ENCODE measurements around the gene HEY2.
"Not testable (repeated sequence)": the region's sequence is repeated elsewhere in the genome, so short reads cannot be mapped to it uniquely, and the experiment has no call there.

The HEY2 gene

GRCh38 chr6:125776107-125776826, 26.8 kb downstream of the HEY2 start:
- not testable (repeated sequence) for H3K4me1 ChIP-seq (ENCODE audit: control insufficient read depth, insufficient read depth, low read length, unreplicated experiment); H3K79me2 ChIP-seq (ENCODE audit: control insufficient read depth, insufficient read depth, low read length, unreplicated experiment); H3K4me3 ChIP-seq (ENCODE audit: low read depth, low read length); H2AFZ ChIP-seq (ENCODE audit: low read length, unreplicated experiment); H3K27ac ChIP-seq (ENCODE audit: low read depth, low read length); H3K27me3 ChIP-seq (ENCODE audit: insufficient read depth, low read length); H3K36me3 ChIP-seq (ENCODE audit: insufficient read depth, low read length)

GRCh38 chr6:125779924-125780539, 30.6 kb downstream of the HEY2 start:
- Histone ChIP-seq H3K36me3 (ENCODE audit: insufficient read depth, low read length) (no peaks in the 10 kb centered on the region), H3K79me2 (ENCODE audit: control insufficient read depth, insufficient read depth, low read length, unreplicated experiment) (peaks cover 11% of the 10 kb centered on the region), H3K27me3 (ENCODE audit: insufficient read depth, low read length) (no peaks in the 10 kb centered on the region), H2AFZ (ENCODE audit: low read length, unreplicated experiment) (peak overlapping the region; percentile 83), H3K4me3 (ENCODE audit: low read depth, low read length) (peak overlapping the region; percentile 89), H3K4me1 (ENCODE audit: control insufficient read depth, insufficient read depth, low read length, unreplicated experiment) (peaks cover 23% of the 10 kb centered on the region), H3K27ac (ENCODE audit: low read depth, low read length) (peak overlapping the region; percentile 74)

GRCh38 chr6:125780540-125781313, 31.3 kb downstream of the HEY2 start:
- Histone ChIP-seq H3K36me3 (ENCODE audit: insufficient read depth, low read length) (no peaks in the 10 kb centered on the region), H3K4me3 (ENCODE audit: low read depth, low read length) (peak overlapping the region; percentile 89), H3K4me1 (ENCODE audit: control insufficient read depth, insufficient read depth, low read length, unreplicated experiment) (peaks cover 23% of the 10 kb centered on the region), H3K79me2 (ENCODE audit: control insufficient read depth, insufficient read depth, low read length, unreplicated experiment) (peaks cover 11% of the 10 kb centered on the region), H3K27me3 (ENCODE audit: insufficient read depth, low read length) (no peaks in the 10 kb centered on the region), H2AFZ (ENCODE audit: low read length, unreplicated experiment) (peak overlapping the region; percentile 83), H3K27ac (ENCODE audit: low read depth, low read length) (peak overlapping the region; percentile 74)

- no peaks in the 10 kb centered on the region for H3K36me3 ChIP-seq (ENCODE audit: insufficient read depth, low read length)
- H3K79me2 ChIP-seq (ENCODE audit: control insufficient read depth, insufficient read depth, low read length, unreplicated experiment), result peaks cover 11% of the 10 kb centered on the region
- H3K4me3 ChIP-seq (ENCODE audit: low read depth, low read length), result peak overlapping the region; percentile 89
- H3K27me3 ChIP-seq (ENCODE audit: insufficient read depth, low read length), result no peaks in the 10 kb centered on the region
- H3K27ac ChIP-seq (ENCODE audit: low read depth, low read length), result peak overlapping the region; percentile 74
- peak overlapping the region; percentile 83 for H2AFZ ChIP-seq (ENCODE audit: low read length, unreplicated experiment)
- peaks cover 23% of the 10 kb centered on the region for H3K4me1 ChIP-seq (ENCODE audit: control insufficient read depth, insufficient read depth, low read length, unreplicated experiment)
Measured at GRCh38 chr6:125781314-125781868, 32.0 kb downstream of the HEY2 start.

- Histone ChIP-seq H3K27me3 (ENCODE audit: insufficient read depth, low read length) (no peaks in the 10 kb centered on the region), H3K79me2 (ENCODE audit: control insufficient read depth, insufficient read depth, low read length, unreplicated experiment) (peaks cover 11% of the 10 kb centered on the region), H3K27ac (ENCODE audit: low read depth, low read length) (peak overlapping the region; percentile 81), H3K4me1 (ENCODE audit: control insufficient read depth, insufficient read depth, low read length, unreplicated experiment) (peaks cover 35% of the 10 kb centered on the region), H3K4me3 (ENCODE audit: low read depth, low read length) (peak overlapping the region; percentile 22; the same call in 1 of the 2 replicates), H3K36me3 (ENCODE audit: insufficient read depth, low read length) (no peaks in the 10 kb centered on the region), H2AFZ (ENCODE audit: low read length, unreplicated experiment) (no peak overlapping the region)
Measured at GRCh38 chr6:125784365-125784764, 34.9 kb downstream of the HEY2 start.

- H3K4me1 ChIP-seq (ENCODE audit: control insufficient read depth, insufficient read depth, low read length, unreplicated experiment), result peaks cover 48% of the 10 kb centered on the region
- no peak overlapping the region for H2AFZ ChIP-seq (ENCODE audit: low read length, unreplicated experiment)
- no peaks in the 10 kb centered on the region for H3K36me3 ChIP-seq (ENCODE audit: insufficient read depth, low read length)
- H3K4me3 ChIP-seq (ENCODE audit: low read depth, low read length), result no peak overlapping the region
- H3K27me3 ChIP-seq (ENCODE audit: insufficient read depth, low read length), result no peaks in the 10 kb centered on the region
- H3K27ac ChIP-seq (ENCODE audit: low read depth, low read length), result no peak overlapping the region
- H3K79me2 ChIP-seq (ENCODE audit: control insufficient read depth, insufficient read depth, low read length, unreplicated experiment), result peaks cover 23% of the 10 kb centered on the region
Measured at GRCh38 chr6:125787791-125788190, 38.4 kb downstream of the HEY2 start.

GRCh38 chr6:125789167-125789566, 39.7 kb downstream of the HEY2 start:
- Histone ChIP-seq H3K27ac (ENCODE audit: low read depth, low read length) (peak overlapping the region; percentile 87), H3K4me3 (ENCODE audit: low read depth, low read length) (peak overlapping the region; percentile 93), H3K27me3 (ENCODE audit: insufficient read depth, low read length) (no peaks in the 10 kb centered on the region), H3K4me1 (ENCODE audit: control insufficient read depth, insufficient read depth, low read length, unreplicated experiment) (peaks cover 47% of the 10 kb centered on the region), H3K36me3 (ENCODE audit: insufficient read depth, low read length) (no peaks in the 10 kb centered on the region), H2AFZ (ENCODE audit: low read length, unreplicated experiment) (peak overlapping the region; percentile 61), H3K79me2 (ENCODE audit: control insufficient read depth, insufficient read depth, low read length, unreplicated experiment) (peaks cover 31% of the 10 kb centered on the region)

GRCh38 chr6:125789576-125790357, 40.3 kb downstream of the HEY2 start:
- H3K4me1 ChIP-seq (ENCODE audit: control insufficient read depth, insufficient read depth, low read length, unreplicated experiment), result peaks cover 47% of the 10 kb centered on the region

GRCh38 chr6:125790358-125791150, 41.1 kb downstream of the HEY2 start, which contains the start of gene NCOA7:
NCOA7 (plus strand) TSS chr6:125790960; CDS start chr6:125815355, 24,395 bp downstream.
- H3K36me3 ChIP-seq (ENCODE audit: insufficient read depth, low read length), result no peaks in the 10 kb centered on the region
- peak within 1 kb of the TSS; percentile 87 for H3K27ac ChIP-seq (ENCODE audit: low read depth, low read length)
- H2AFZ ChIP-seq (ENCODE audit: low read length, unreplicated experiment), result peak within 1 kb of the TSS; percentile 61
- H3K4me1 ChIP-seq (ENCODE audit: control insufficient read depth, insufficient read depth, low read length, unreplicated experiment), result peaks cover 53% of the 10 kb centered on the region
- H3K4me3 ChIP-seq (ENCODE audit: low read depth, low read length), result peak within 1 kb of the TSS; percentile 93
- H3K79me2 ChIP-seq (ENCODE audit: control insufficient read depth, insufficient read depth, low read length, unreplicated experiment), result peaks cover 42% of the 10 kb centered on the region
- no peaks in the 10 kb centered on the region for H3K27me3 ChIP-seq (ENCODE audit: insufficient read depth, low read length)

More at GRCh38 chr6:125789576-125790357, 40.3 kb downstream of the HEY2 start:
- Histone ChIP-seq H3K27me3 (ENCODE audit: insufficient read depth, low read length) (no peaks in the 10 kb centered on the region), H3K79me2 (ENCODE audit: control insufficient read depth, insufficient read depth, low read length, unreplicated experiment) (peaks cover 34% of the 10 kb centered on the region), H3K4me3 (ENCODE audit: low read depth, low read length) (peak overlapping the region; percentile 93), H3K27ac (ENCODE audit: low read depth, low read length) (peak overlapping the region; percentile 87), H3K36me3 (ENCODE audit: insufficient read depth, low read length) (no peaks in the 10 kb centered on the region), H2AFZ (ENCODE audit: low read length, unreplicated experiment) (peak overlapping the region; percentile 61)

All from ACC112 (cell line).